Suppressor macrophage (primary cell): ENCODE measurements around the gene PNPLA1.
A peak's percentile ranks its signal among the peaks of the same experiment; 100 is the strongest.

Source experiments
- DNase-seq, 4 experiments: peaks; one replicate each; pipeline ENCODE4 v3.0.0-alpha.2; 2020 to 2022

PNPLA1 gene

DNA sequence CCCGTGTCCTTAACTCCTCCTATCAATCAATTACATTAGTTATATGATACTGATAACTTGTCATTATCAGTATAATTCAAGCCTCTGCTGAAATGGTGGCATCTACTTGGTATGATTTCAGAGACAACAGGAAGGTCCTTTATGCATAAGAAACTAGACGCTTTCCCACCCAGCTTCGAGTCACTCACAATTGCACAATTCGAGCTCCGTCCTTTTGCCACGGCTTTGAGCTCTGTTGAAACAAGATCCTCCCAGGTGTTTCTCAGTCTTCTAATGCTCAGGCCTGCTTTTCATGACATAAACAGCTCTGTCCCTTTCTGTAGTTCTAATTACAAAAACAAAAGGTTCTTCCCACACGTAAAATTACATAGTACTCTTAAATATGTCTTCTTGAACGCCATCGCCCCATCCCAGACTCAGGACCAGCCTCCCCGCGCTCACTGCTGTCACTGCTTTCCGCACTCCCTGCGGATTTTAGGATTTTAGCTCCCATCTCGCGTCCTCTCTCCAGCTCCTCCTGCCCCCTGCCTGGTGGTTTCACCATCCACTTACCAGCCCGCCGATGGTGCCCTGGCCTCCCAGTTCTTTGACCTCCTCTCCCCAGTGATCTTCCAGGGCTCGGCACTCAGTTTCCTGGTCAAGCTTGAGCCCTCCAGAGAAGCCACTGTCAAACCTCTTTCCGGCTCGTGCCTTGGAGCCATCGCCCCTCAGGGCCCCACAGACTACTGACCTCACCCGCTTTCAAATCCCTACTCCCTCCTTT is 23.2 kb upstream of the PNPLA1 start:
- peak in 3 of 4 experiments; percentile 20 to 38 (median 27) for DNase-seq

DNA sequence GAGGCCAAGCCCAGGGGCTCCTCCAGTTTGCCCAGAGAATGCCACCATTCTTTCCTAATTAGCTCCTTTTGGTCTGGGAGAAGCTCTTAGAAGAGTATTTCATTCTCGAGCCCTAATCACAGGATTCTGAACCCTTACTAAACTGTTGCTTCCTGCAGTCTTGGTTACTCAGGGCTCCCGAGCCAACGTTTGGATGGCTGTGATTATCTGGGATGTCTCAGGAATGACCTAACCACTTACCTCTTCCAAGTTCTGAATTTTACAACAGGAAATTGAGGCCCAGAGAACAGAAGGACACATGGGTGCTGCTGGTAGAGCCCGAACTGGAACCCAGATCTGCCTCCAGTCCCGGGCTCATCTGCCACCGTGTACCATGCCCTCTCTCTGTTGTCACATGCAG is 22.2 kb upstream of the PNPLA1 start:
- DNase-seq = no peak

DNA sequence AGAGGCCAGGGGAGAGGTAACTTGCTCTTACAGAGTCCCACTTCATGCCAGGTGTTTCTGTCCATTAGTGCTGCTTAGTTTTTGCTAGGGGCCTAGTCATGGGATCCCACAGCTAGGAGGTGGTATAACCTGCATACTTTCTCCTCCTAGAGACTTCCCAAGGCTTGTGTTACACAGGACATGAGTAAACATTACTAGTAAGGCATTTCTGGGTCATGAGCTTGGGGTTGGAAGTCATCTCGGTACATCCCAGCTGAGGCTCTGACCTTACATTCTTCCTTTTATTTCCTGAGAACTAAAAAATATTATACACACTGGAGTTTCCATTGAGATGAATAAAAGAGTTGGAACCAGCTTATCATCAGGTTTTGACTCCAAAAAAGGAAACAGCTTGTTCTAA is 20.9 kb upstream of the PNPLA1 start:
- DNase-seq = no peak

DNA sequence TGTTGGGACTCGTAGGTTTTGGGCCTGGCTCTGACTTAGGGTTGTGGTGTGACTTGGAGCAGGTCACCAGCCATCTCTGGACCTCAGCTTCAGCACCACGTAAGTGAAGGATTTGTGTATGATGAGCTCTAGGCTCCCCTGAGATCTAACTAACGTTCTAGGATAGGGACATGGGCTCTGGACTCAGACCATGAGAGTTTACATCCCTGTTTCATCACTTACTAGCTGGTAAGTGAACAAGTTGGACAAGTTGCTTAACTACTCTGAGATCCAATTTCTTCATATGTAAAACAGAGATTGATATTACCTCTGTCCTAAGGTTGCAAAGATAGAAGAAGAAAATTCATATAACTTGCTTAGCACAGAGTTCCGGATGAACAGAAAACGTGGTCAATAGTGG is 20.3 kb upstream of the PNPLA1 start:
- DNase-seq = no peak

DNA sequence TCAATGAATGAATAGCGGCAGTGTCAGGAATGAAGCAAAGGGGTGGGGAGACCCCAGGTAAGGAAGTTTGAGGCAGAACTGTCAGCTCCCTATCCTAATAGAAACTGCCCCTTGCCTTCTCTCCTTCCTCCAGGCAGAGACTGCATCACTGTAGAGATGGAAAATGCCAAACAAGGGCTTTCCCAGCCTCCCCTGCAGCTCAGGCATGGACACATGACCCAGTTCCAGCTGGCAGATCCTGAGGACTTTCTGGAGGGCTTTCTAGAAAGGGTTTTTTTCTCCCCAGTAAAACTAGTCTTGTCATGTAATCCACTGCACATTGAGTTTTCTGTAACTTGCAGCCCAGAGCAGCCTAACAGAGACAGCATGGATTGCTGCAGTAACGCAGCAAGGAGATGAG is 17.9 kb upstream of the PNPLA1 start:
- DNase-seq = no peak

DNA sequence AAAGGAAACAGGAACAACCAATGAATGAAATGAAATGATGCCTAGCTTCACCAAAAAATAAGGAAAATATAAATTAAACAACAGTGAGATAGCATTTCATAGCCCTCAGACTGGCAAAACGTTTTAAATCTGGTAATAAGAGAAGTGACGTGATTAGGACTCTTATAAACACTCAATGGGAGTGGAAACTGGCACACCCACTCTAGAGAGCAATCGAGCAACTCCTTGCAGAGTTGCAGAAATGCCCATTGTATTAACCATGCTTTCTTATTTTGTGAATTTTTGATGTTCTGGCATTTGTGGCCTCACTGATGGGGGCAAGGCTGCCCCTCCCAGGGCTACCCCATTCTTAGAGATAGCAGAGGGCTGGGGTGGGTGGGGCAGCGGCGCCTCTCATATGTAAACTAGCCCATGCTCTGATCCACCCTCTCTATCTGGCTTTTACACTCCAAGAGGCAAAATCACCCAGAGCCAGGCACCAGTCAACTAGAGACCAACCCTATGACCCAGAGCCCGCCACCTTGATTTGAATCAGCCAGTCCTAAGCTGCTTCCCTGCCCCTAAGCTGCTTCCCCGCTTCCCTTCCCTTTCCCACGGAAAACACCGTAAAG is 6.4 kb upstream of the PNPLA1 start:
- DNase-seq = no peak

DNA sequence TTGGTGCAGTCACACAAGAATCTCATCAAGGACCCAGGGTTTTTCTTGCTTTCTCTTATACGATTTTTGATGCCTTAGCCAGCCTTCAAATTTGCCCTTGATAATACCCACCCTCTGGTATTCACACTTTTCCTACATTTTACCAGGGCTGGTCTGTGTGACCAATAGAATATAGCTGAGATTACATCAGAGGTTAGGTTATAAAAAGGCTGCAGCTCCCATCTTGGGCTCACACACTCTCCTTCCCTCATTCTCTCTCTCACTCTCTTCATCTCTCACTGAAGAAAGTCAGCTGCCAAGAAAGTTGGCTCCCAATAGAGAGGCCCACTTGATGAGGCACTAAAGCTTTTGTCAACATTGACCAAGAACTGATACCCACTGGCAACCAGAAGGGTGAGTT is 4.1 kb upstream of the PNPLA1 start:
- DNase-seq = no peak

DNA sequence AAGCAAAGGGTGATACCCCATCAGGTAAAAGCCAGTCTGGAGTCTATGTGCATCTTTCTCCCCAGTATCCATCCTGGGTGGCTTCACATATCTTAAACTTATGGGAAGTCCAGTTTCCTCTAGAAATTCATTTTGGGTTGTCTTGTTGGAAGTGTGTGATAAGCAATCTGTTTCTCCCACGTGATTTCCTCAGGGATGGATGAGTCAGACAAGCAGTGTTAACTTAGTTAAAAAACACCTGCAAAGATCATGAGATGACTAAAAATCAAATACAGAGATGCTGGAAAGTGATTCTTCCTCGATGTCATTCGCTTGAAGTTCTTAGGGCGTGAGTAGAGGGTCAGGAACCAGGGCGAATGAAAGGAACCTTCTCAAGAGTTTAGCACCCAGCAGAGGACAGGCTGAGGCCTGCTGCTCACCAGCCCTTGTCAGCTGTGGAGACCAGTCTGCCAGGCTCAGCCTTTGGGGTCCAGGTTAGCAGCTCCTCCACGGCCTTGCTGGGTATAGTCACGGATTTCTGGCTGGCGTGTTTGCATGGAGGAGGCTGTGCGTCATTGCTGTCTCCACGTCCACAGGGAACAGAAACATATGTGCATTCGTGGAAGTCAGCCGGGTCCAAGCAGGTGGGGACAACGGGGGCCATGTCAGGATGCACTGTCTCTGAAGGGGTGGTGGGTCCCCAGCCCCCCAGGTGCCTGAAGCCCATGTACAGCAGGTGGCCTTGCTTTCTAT is 2.8 kb upstream of the PNPLA1 start:
- no peak for DNase-seq

DNA sequence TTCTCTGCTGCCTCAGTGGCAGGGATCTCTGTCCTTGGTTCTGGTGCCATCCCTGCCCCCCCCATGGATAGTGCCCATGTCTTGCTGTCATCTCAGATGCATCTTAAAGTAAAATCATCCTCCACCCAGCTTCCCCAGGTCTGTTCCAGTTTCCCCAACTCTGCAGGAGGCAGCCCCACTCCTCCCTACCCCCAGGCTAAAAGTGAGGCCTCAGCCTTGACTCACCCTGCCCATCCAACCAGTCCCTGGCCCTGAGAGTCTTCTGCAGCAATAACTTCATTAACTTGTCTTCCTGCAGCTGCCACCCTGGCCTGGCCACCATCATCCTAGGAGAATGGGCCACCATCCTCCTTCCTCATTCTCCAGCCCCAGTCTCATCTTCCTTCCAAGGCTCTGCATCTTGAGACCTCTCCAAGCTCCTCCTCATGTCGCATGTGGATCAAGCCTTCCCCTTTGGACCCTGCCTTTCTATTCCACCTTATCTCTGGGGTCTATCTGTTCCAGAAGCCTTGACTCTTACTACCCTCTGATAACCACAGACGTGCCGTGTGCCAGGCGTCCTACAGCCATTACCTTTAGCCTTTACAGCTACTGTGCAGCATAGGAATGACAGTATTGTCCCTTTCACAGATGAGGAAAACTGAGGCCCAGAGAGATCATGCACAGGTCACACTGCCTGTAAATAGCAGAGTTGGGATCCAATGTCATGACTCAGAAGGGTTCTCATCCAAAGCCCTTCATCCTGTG is 2.0 kb upstream of the PNPLA1 start:
- no peak for DNase-seq

DNA sequence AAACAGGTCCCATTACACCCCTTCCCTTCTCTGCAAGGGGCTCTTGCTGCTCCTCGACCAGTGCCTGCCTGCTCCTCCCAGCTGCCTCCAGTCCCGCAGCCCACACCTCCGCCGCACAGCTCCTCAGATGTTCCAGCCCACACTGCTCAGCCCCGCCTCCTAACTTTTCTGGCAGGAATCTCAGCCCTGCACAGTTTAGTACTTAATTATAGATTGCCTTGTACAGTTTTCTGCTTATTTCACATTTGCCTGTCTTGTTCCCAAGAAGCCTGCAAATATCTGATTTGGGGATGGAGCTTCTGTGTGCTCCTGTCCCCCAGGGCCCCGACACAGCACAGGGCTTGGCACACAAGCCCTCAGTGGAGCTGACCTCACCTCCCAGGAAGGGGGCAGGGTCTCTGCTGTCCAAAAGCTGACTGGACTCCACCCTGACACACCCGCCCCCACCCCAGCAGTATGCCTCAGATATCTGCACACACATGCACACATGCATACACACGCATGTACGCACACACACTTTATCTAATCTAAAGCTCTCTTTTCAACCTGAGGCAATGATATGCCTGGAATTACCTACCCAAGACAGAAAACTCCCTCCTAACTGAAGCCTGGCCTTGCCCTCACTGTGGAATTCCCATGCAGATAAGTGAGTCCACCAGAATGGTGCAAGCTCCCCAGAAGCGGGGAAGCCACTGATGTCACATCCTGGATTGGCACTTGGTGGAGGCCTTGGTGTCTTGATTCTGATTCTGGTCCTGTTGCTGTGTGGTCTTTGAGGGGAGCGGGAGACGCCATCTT is 1.2 kb upstream of the PNPLA1 start:
- no peak for DNase-seq

DNA sequence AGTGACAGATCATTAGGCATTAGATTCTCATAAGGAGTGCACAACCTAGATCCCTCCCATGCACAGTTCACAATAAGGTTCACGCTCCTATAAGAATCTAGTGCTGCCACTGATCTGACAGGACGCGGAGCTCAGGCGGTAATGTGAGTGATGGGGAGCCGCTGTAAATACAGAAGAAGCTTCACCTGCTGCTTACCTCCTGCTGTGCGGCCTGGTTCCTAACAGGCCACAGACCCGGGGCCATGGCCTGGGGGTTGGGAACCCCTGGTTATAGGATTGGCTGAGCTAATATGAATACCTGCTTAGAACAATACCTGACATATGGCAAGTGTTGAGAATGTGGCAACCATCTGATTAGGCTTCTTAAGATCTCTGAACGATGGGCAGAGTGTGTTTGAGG is 2.4 kb downstream of the PNPLA1 start:
- no peak for DNase-seq

DNA sequence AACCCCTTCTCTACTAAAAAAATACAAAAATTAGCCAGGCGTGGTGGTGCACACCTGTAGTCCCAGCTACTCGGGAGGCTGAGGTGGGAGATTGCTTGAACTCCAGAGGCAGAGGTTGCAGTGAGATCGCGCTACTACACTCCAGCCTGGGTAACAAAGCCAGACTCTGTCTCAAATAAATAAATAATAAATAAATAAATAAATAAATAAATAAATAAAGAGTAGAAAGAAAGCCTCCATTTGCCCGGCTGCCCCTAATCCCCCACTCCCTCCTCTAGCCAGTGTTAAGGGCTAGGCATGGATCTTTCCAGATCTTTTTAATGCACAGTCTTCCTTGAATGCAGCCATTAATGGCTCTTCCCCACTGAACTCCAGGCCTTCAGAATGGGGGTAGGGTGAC is 3.2 kb downstream of the PNPLA1 start:
- DNase-seq = no peak

DNA sequence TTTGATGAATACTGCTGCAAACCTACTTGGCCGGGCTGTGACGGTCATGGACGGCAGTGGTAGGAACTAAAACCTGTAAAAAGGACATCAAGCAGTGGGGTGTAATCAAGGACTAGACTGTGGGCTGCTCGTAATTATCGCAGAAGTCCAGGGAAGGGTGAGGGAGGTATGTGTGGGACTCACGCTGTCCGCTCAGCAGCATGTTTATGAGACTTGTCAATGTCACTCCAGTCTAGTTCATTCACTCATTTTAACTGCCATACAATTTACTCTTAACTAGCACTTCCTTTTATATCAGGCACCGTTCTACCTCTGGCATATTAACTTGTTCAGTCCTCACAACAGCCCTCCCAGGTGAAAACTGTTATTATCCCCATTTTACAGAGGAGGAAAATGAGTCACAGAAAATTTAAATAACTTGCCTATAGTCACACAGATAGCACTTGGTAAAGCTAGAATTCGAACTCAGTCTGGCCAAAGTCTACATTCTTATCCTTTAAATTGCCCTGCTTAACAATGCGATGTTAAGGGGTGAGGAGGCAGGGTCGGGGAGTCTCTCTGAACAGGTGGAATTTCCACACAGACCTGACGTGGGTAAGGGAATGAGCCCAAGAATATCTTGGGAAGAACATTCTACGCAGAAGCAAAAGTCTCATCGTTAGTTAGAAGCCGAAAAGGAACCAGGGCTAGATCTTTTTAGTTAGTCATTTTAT is 4.1 kb downstream of the PNPLA1 start:
- DNase-seq = no peak

DNA sequence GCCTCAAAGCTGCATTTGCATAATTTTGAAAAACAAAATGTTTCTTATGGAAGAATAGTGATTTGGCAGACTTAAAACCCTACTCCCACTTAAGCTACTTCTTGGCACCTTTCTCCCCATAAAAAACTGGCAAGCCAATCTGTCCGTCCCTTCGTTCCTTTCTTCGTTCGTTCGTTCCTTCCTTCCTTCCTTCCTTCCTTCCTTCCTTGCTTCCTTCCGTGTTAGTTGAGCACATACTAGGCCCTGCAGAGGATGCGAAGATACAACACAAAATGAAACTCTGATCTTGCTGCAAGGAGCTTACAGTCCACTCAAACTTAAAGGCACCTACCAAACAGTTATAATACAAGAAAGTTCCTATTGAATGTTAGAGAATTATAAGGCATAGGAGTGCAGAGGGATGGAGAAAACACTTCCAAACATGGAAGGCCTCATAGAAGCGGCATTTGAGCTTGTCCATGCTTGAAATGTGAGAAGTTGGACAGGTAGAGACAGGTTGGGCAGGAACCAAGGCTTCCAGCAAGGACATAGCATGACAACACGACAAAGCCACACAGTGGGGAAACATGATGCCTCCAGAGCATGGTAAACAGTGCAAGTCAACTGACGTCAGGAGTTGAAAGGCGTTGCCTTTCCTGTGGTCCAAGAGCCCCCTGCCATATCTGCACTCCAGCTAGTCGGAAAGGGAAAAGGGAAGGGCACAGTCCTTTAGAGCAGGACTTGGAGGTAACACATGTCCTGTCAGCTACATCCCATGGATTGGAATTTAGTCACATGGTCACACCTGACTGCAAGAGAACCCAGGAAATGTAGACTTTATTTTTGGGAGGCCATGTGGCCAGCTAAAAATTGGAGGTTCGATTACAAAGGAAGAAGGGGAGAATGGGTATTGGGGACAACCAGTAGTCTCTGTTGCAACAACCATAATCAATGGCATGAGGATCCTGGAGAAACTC is 7.0 kb downstream of the PNPLA1 start:
- DNase-seq = no peak

DNA sequence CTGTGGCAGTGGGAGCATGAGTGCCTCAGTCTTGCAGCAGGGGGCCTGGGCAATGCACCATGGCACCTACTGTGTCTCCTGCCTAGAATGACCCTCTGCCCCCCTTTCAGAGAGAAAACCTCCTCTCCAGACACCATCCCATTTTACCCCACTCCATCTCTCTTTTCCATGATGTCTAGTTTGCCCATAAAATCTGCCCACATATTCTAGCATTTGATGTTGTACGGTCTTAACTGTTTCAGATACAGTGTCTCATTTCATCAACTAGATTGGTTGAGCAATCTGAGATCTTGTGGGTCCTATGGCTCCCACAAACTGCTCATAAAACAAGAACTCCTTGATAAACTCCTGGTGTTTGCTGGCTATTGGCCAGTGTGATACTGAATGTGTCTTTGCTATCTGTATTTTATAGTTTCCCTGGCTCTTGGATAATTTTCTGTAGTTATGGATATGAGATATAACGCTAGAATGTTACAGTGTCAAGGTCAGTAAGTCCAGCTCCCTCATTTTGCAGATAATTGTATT is 8.1 kb downstream of the PNPLA1 start:
- no peak for DNase-seq

DNA sequence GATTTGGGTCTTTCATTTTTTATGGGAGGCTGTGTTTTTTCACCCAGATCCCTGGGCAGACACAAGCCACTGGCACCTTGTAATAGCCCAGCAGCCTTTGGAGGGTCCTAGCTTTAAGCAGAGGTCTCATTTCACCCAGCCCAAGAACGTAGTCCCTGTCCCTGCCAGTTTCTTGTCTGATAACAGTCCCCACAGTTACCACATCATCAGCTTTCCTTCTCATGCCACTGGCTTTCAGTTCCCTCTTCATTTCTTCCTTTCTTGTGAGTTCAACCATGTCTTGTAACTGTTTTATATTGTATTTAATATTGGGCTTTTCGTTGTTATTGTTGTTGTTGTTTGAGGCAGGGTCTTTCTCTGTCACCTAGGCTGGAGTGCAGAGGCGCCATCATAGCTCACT is 10.6 kb downstream of the PNPLA1 start:
- peak; percentile 28 to 70 (median 48) for DNase-seq

DNA sequence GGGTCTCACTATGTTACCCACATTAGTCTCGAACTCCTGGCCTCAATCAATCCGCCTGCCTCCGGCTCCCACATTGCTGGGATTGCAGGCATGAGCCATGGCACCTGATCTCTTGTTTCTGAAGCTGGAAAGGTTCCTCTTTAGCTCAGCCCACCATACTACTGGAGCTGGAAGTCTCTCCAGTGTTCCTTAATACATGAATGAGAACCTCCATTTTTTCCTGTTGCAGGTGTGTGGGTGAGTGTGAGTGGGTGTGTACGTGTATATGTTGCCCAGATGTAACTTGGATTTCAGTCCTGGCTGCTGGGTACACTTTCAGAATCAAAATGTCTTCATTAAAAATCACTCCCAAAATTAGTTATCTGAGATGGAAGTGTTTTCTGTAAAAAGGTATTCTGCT is 11.1 kb downstream of the PNPLA1 start:
- peak in 3 of 4 experiments; percentile 24 to 41 (median 34) for DNase-seq

DNA sequence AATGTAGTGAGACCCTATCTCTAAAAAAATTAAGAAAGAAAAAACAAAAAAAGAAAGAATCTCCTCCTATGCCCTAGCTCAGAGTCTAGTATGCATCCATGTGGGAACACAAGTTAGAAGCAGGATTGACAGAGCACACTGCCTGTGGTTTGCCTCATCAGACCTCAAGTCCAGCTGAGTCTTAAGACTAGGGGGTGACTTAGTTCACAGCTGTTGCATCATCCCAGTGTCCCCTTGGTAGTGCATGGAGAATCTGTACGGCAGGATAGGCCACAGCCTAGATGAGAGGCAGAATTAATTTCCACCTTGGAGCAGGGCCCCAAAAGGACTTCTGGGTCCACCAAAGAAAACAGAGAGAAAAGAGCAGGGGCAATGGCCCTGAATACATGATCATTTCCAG is 13.7 kb downstream of the PNPLA1 start:
- DNase-seq = peak in 3 of 4 experiments; percentile 24 to 44 (median 35)

DNA sequence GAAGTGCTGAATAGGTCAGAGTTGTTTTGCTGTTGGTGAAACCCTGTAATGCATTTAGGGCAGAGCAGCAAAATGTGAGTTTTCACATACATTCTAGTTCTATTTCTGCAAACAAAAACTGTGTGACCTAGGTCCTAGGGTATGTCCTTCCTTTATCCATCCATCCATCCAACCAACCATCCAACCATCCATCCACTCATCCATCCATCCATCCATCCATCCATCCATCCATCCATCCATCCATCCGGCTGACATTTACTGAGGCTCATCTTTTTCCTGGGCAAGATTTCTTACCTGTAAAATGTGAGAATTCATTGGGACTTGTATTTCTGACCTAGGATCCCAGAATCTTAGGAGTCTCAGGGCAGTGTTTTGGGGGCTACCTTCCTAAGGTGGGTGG is 14.5 kb downstream of the PNPLA1 start:
- no peak for DNase-seq

DNA sequence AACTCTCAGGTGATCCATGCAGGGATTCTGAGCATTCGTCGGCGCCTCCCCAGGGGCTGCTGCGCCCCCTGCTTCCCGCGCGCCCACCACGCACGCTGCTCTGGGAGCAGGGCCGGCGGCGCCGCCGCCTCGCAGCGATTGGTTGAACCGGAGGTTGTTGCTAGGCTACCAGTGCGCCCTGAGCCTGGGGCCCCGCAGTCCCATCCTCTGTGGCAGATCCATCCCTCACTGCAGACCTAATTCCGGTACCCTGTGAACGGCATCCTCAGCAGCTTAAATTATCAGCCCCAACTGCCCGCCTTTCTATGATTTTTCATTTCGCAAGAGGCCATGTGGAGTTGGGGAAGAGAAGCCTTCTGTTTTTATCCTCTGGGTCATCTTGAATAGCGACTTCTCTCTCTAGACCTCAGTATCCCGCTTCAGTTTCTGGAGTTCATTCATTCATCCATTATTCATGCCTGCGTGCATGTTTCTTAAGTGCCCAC is 15.4 kb downstream of the PNPLA1 start:
- peak in 3 of 4 experiments; percentile 36 to 46 (median 42) for DNase-seq
